Neural cell (in vitro differentiated cells): ENCODE data around the gene RENBP. TPM values are rescaled to one million over a fixed set of nuclear protein-coding genes. Genes with fewer than 3 reads are reported as not detected.

Experiments
- H2AFZ ChIP-seq: fragments of 200-600, 300-800 bp; sonication (generic), shearing (Covaris generic); 2 replicates; pipeline ENCODE4 v1.6.0; 2014; ENCODE audit warnings: low read depth, mild to moderate bottlenecking, antibody characterized with exemption, low read length, moderate library complexity
- H3F3A ChIP-seq: fragments of 200-600 bp; shearing (Covaris generic); 2 replicates; pipeline ENCODE4 v1.6.1; 2016; ENCODE audit warnings: mild to moderate bottlenecking, moderate library complexity, mixed read lengths, antibody characterized with exemption, low read length; ENCODE audit not compliant: insufficient read depth, poor library complexity, severe bottlenecking
- H3K27ac ChIP-seq: fragments of 200-600, 300-800 bp; sonication (generic), shearing (Covaris generic); 2 replicates; pipeline ENCODE4 v1.5.1; 2014; ENCODE audit warnings: mild to moderate bottlenecking, low read length, moderate library complexity
- H3K27me3 ChIP-seq: fragments of 300-800, 200-600 bp; sonication (generic), shearing (Covaris generic); 2 replicates; pipeline ENCODE4 v1.6.0; 2014; ENCODE audit warnings: mild to moderate bottlenecking, low read depth, low read length, moderate library complexity; ENCODE audit not compliant: insufficient read depth
- H3K36me3 ChIP-seq: fragments of 300-800, 200-600 bp; sonication (generic), shearing (Covaris generic); 2 replicates; pipeline ENCODE4 v1.5.1; 2014; ENCODE audit warnings: mild to moderate bottlenecking, antibody characterized with exemption, low read length, moderate library complexity; ENCODE audit not compliant: insufficient read depth
- H3K4me2 ChIP-seq: fragments of 300-800, 200-600 bp; sonication (generic), shearing (Covaris generic); 2 replicates; pipeline ENCODE4 v1.6.0; 2014; ENCODE audit warnings: mild to moderate bottlenecking, low read length
- H3K4me3 ChIP-seq: fragments of 300-800, 200-600 bp; sonication (generic), shearing (Covaris generic); 2 replicates; pipeline ENCODE4 v1.5.1; 2014; ENCODE audit warnings: mild to moderate bottlenecking, low read length, moderate library complexity
- H3K79me2 ChIP-seq: fragments of 200-600 bp; shearing (Covaris generic); replicated peaks from 2 replicates; pipeline ENCODE4 v1.6.0; 2014; ENCODE audit warnings: mild to moderate bottlenecking, low read length, moderate library complexity; ENCODE audit not compliant: insufficient read depth
- H3K9ac ChIP-seq: fragments of 300-800, 200-600 bp; sonication (generic), shearing (Covaris generic); 2 replicates; pipeline ENCODE4 v1.6.1; 2016; ENCODE audit warnings: mild to moderate bottlenecking, low read length, mixed read lengths
- H3K9me2 ChIP-seq: fragments of 200-600 bp; shearing (Covaris generic); 2 replicates; pipeline ENCODE4 v1.6.1; 2016; ENCODE audit warnings: mild to moderate bottlenecking, low read length, mixed read lengths; ENCODE audit not compliant: insufficient read depth
- H3K9me3 ChIP-seq: fragments of 200-600, 300-800 bp; sonication (generic), shearing (Covaris generic); 2 replicates; pipeline ENCODE4 v1.6.1; 2016; ENCODE audit warnings: mild to moderate bottlenecking, mixed run types, low read length, moderate library complexity, mixed read lengths
- H4K20me1 ChIP-seq: fragments of 200-600 bp; shearing (Covaris generic); 2 replicates; pipeline ENCODE4 v1.6.1; 2016; ENCODE audit warnings: mild to moderate bottlenecking, mixed run types; ENCODE audit not compliant: insufficient read depth
- CTCF ChIP-seq: fragments of 450-650 bp; IDR thresholded peaks from 2 replicates; pipeline ENCODE4 v1.5.1; 2014; ENCODE audit warnings: antibody characterized with exemption, mild to moderate bottlenecking, moderate library complexity; ENCODE audit not compliant: poor library complexity, severe bottlenecking
- EP300 ChIP-seq: fragments of 450-650 bp; conservative IDR thresholded peaks from 2 replicates; pipeline ENCODE4 v1.6.1; 2014; ENCODE audit warnings: antibody characterized with exemption, mild to moderate bottlenecking, moderate library complexity; ENCODE audit not compliant: poor library complexity, severe bottlenecking
- EZH2 ChIP-seq: fragments of 200-600, 300-800 bp; shearing (Covaris generic), sonication (generic); IDR thresholded peaks from 2 replicates; pipeline ENCODE4 v1.6.1; 2014; ENCODE audit warnings: antibody characterized with exemption, low read length, borderline replicate concordance, mild to moderate bottlenecking; ENCODE audit not compliant: insufficient read depth, poor library complexity, severe bottlenecking
- MXI1 ChIP-seq: fragments of 450-650 bp; conservative IDR thresholded peaks from 2 replicates; pipeline ENCODE4 v1.6.1; 2014; ENCODE audit warnings: antibody characterized with exemption, mild to moderate bottlenecking; ENCODE audit not compliant: poor library complexity, severe bottlenecking
- POLR2AphosphoS5 ChIP-seq: IDR thresholded peaks from 2 replicates; pipeline ENCODE4 v1.6.1; 2012
- RAD21 ChIP-seq: fragments of 450-650 bp; conservative IDR thresholded peaks from 2 replicates; pipeline ENCODE4 v1.6.1; 2014; ENCODE audit warnings: antibody characterized with exemption, mild to moderate bottlenecking, moderate library complexity
- REST ChIP-seq: IDR thresholded peaks from 2 replicates; pipeline ENCODE4 v1.6.1; 2012; ENCODE audit warnings: borderline replicate concordance
- SMC3 ChIP-seq: fragments of 450-650 bp; conservative IDR thresholded peaks from 2 replicates; pipeline ENCODE4 v1.6.1; 2014; ENCODE audit warnings: antibody characterized with exemption, mild to moderate bottlenecking, moderate library complexity; ENCODE audit not compliant: poor library complexity
- TAF1 ChIP-seq: IDR thresholded peaks from 2 replicates; pipeline ENCODE4 v1.6.1; 2012; ENCODE audit warnings: low read depth
- polyA plus RNA-seq: library from polyadenylated mRNA; depleted of rRNA; stranded (reverse); fragments of >200 nt; gene quantifications from 2 replicates; pipeline ENCODE4 v1.2.3, GENCODE V29; 2014

RENBP gene
- polyA plus RNA-seq, 1 donor from 2014 or later: 0.89 TPM

- H3K9me2 ChIP-seq: no peaks in the 10 kb centered on the region
Measured at GRCh38 chrX:153968754-153969124, 24.3 kb upstream of the RENBP start.

GRCh38 chrX:153968255-153968654 lies 23.8 kb upstream of the RENBP start:
- Histone ChIP-seq H3K27me3 (no peaks in the 10 kb centered on the region), H3K9me2 (no peaks in the 10 kb centered on the region), H3K79me2 (peaks cover 33% of the 10 kb centered on the region), H3K9ac (peak overlapping the region; percentile 98), H3K9me3 (no peaks in the 10 kb centered on the region), H4K20me1 (no peaks in the 10 kb centered on the region), H3K4me2 (peak overlapping the region; percentile 55), H3F3A (no peaks in the 10 kb centered on the region), H2AFZ (no peak overlapping the region), H3K4me3 (peak overlapping the region; percentile 85), H3K36me3 (no peaks in the 10 kb centered on the region), H3K27ac (peak overlapping the region; percentile 98)
- TF ChIP-seq REST (no peak), EP300 (no peak), EZH2 (no peak), CTCF (no peak), POLR2AphosphoS5 (no peak), RAD21 (no peak)

More at GRCh38 chrX:153968754-153969124, 24.3 kb upstream of the RENBP start:
- no peaks in the 10 kb centered on the region for H3F3A ChIP-seq
- peaks cover 33% of the 10 kb centered on the region for H3K79me2 ChIP-seq
- H3K27ac ChIP-seq: peak overlapping the region; percentile 98
- H3K4me2 ChIP-seq: peak overlapping the region; percentile 55
- no peaks in the 10 kb centered on the region for H4K20me1 ChIP-seq
- peak overlapping the region; percentile 85 for H3K4me3 ChIP-seq
- no peaks in the 10 kb centered on the region for H3K9me3 ChIP-seq
- no peak overlapping the region for H2AFZ ChIP-seq
- no peaks in the 10 kb centered on the region for H3K27me3 ChIP-seq
- TF ChIP-seq EP300: no peak
- no peak for TF ChIP-seq SMC3
- no peak for TF ChIP-seq TAF1
- TF ChIP-seq EZH2: no peak
- TF ChIP-seq REST: no peak
- TF ChIP-seq MXI1: no peak
- TF ChIP-seq CTCF: no peak
- TF ChIP-seq POLR2AphosphoS5: no peak
- no peak for TF ChIP-seq RAD21
- no peaks in the 10 kb centered on the region for H3K36me3 ChIP-seq
- H3K9ac ChIP-seq: peak overlapping the region; percentile 98
